HG02798 (cell line): ENCODE results near the gene DSCAML1.
"Not testable (repeated sequence)": the region's sequence is repeated elsewhere in the genome, so short reads cannot be mapped to it uniquely, and the experiment has no call there.

Experiments used
- ATAC-seq: cut with Tn5 transposase; IDR thresholded peaks from one replicate; pipeline ENCODE4 v1.9.1; 2021; ENCODE audit warnings: mild to moderate bottlenecking; ENCODE audit not compliant: unreplicated experiment, poor library complexity

Gene DSCAML1

GRCh38 chr11:117819096-117820040, 22.4 kb upstream of the DSCAML1 start:
- no peak for ATAC-seq

- ATAC-seq: peak; percentile 20
These were observed 21.2 kb upstream of the DSCAML1 start for GRCh38 chr11:117818041-117818873.

- peak; percentile 29 for ATAC-seq
These were observed 20.5 kb upstream of the DSCAML1 start for GRCh38 chr11:117817368-117818040.

GRCh38 chr11:117816846-117817367, 19.9 kb upstream of the DSCAML1 start:
- ATAC-seq: no peak

- no peak for ATAC-seq
These were observed 19.2 kb upstream of the DSCAML1 start for GRCh38 chr11:117816151-117816741.

GRCh38 chr11:117815262-117815803, 18.3 kb upstream of the DSCAML1 start:
- ATAC-seq: peak; percentile 64

GRCh38 chr11:117814766-117815261, 17.8 kb upstream of the DSCAML1 start:
- peak; percentile 51 for ATAC-seq

GRCh38 chr11:117814204-117814765, 17.3 kb upstream of the DSCAML1 start:
- ATAC-seq: no peak

- not testable (repeated sequence) for ATAC-seq
These were observed 13.0 kb upstream of the DSCAML1 start for GRCh38 chr11:117810056-117810451.

GRCh38 chr11:117809236-117810055, 12.4 kb upstream of the DSCAML1 start:
- no peak for ATAC-seq

- ATAC-seq: no peak
These were observed 11.8 kb upstream of the DSCAML1 start for GRCh38 chr11:117808784-117809183.

GRCh38 chr11:117807482-117808327, 10.7 kb upstream of the DSCAML1 start:
- ATAC-seq: no peak

- no peak for ATAC-seq
These were observed 9.8 kb upstream of the DSCAML1 start for GRCh38 chr11:117806846-117807245.

GRCh38 chr11:117805045-117805444, 8.0 kb upstream of the DSCAML1 start:
- no peak for ATAC-seq

- ATAC-seq: no peak
These were observed 6.9 kb upstream of the DSCAML1 start for GRCh38 chr11:117803896-117804295.

- no peak for ATAC-seq
These were observed 2.6 kb upstream of the DSCAML1 start for GRCh38 chr11:117799634-117800033.

- no peak for ATAC-seq
These were observed 552 bp downstream of the DSCAML1 start for GRCh38 chr11:117796456-117796871.
